GM12878 (cell line): ENCODE data around the gene SGPP2. TPM values are rescaled to one million over a fixed set of nuclear protein-coding genes. Genes with fewer than 3 reads are reported as not detected.

Experiments used
- ATAC-seq: fragments of 200-7000 bp; cut with Tn5 transposase; 3 replicates; pipeline ENCODE4 v1.9.1; 2020; ENCODE audit warnings: mild to moderate bottlenecking, moderate library complexity
- BruUV-seq: library from RNA; stranded (reverse); fragments of 400-500 nt; replicated peaks from 2 replicates; lab custom pipeline; 2021; lab: Mats Ljungman, UMichigan
- CTCF ChIA-PET: fragments of 300-600 bp; sonication (Branson Sonifier 250); formaldehyde crosslinking; extraction: SDS; loops from one replicate; lab custom pipeline; 2021; ENCODE audit warnings: inconsistent platforms; lab: Yijun Ruan, JAX
- POLR2A ChIA-PET: fragments of 350-600 bp; formaldehyde crosslinking; extraction: SDS; loops from one replicate; lab custom pipeline; 2021; ENCODE audit warnings: inconsistent platforms; lab: Charles Lee
- RAD21 ChIA-PET: fragments of 300-600 bp; sonication (Branson Sonifier 250); formaldehyde crosslinking; loops from one replicate; lab custom pipeline; 2023; ENCODE audit warnings: antibody characterized with exemption; ENCODE audit not compliant: unreplicated experiment; lab: Charles Lee
- SMC1A ChIA-PET: fragments of 300-600 bp; sonication (Branson Sonifier 250); formaldehyde crosslinking; loops from one replicate; lab custom pipeline; 2023; ENCODE audit not compliant: unreplicated experiment, uncharacterized antibody; lab: Charles Lee
- DNase-seq: peaks from one replicate; pipeline ENCODE4 v3.0.0-alpha.2; 2011; ENCODE audit warnings: low read depth, low spot score
- FAIRE-seq: peaks from 3 replicates; lab custom pipeline; 2011; peaks lifted over from hg19 to GRCh38; lab: Jason Lieb, UNC
- H2AFZ ChIP-seq: 2 replicates; pipeline ENCODE4 v1.6.0; 2011; ENCODE audit warnings: low read depth, low read length, control low read depth; ENCODE audit not compliant: control insufficient read depth
- H3K27ac ChIP-seq: 2 replicates; pipeline ENCODE4 v1.5.1; 2011; ENCODE audit warnings: control low read depth; ENCODE audit not compliant: control insufficient read depth, insufficient read depth
- H3K27me3 ChIP-seq, 2 experiments: replicated peaks in 1 of 2; 2 replicates each; pipeline versions ENCODE4 v1.6.0 to v1.6.1; 2011; ENCODE audit warnings: low read length in 1 of 2; ENCODE audit not compliant: control insufficient read depth in 2 of 2, insufficient read depth in 2 of 2
- H3K36me3 ChIP-seq, 2 experiments: 2 replicates each; pipeline ENCODE4 v1.5.1; 2011; ENCODE audit warnings: low read length in 1 of 2; ENCODE audit not compliant: control insufficient read depth in 2 of 2, insufficient read depth in 2 of 2
- H3K4me1 ChIP-seq: 2 replicates; pipeline ENCODE4 v1.6.1; 2011; ENCODE audit warnings: mild to moderate bottlenecking, low read length, moderate library complexity, mixed read lengths; ENCODE audit not compliant: control insufficient read depth, insufficient read depth
- H3K4me2 ChIP-seq: 2 replicates; pipeline ENCODE4 v1.6.0; 2011; ENCODE audit warnings: control low read depth; ENCODE audit not compliant: control insufficient read depth, insufficient read depth
- H3K4me3 ChIP-seq: fragments of 200-600 bp; sonication (generic); 2 replicates; pipeline ENCODE4 v1.5.1; 2016
- H3K79me2 ChIP-seq: 2 replicates; pipeline ENCODE4 v1.6.0; 2011; ENCODE audit warnings: low read length; ENCODE audit not compliant: control insufficient read depth, insufficient read depth
- H3K9ac ChIP-seq: 2 replicates; pipeline ENCODE4 v1.8.0; 2011; ENCODE audit warnings: low read length, control low read depth, mixed read lengths; ENCODE audit not compliant: control insufficient read depth, insufficient read depth
- H3K9me3 ChIP-seq: replicated peaks from 3 replicates; pipeline ENCODE4 v1.5.1; 2011; ENCODE audit warnings: mild to moderate bottlenecking, low read length; ENCODE audit not compliant: control insufficient read depth, insufficient read depth
- H4K20me1 ChIP-seq: 2 replicates; pipeline ENCODE4 v1.6.0; 2011; ENCODE audit not compliant: control insufficient read depth, insufficient read depth
- ATF7 ChIP-seq: fragments of 450-650 bp; IDR thresholded peaks from 2 replicates; pipeline ENCODE4 v1.6.1; 2016; ENCODE audit warnings: low read depth, mild to moderate bottlenecking
- CTCF ChIP-seq, 3 experiments: IDR thresholded peaks in 2 of 3; conservative IDR thresholded peaks in 1 of 3; 2 replicates each; pipeline ENCODE4 v1.5.1; 2011; ENCODE audit warnings: low read depth in 3 of 3, low read length in 3 of 3, mild to moderate bottlenecking in 3 of 3, control low read depth in 2 of 3, moderate library complexity in 2 of 3, inconsistent platforms in 1 of 3, mixed read lengths in 1 of 3; ENCODE audit not compliant: control insufficient read depth in 2 of 3, insufficient read depth in 1 of 3; ENCODE audit errors: extremely low read depth in 1 of 3
- EP300 ChIP-seq, 2 experiments: fragments of 150-350 bp in 1 of 2; IDR thresholded peaks; 2 replicates each; pipeline ENCODE4 v1.6.1; 2011 to 2012; ENCODE audit warnings: low read depth in 2 of 2, low read length in 2 of 2, borderline replicate concordance in 1 of 2, improper control_type of control experiment in 1 of 2, inconsistent platforms in 1 of 2; ENCODE audit not compliant: control insufficient read depth in 1 of 2
- FOS ChIP-seq: IDR thresholded peaks from 3 replicates; pipeline ENCODE4 v1.6.1; 2011; ENCODE audit warnings: borderline replicate concordance; ENCODE audit not compliant: insufficient read length; ENCODE audit errors: extremely low read depth
- FOXK2 ChIP-seq: fragments of 450-650 bp; IDR thresholded peaks from 2 replicates; pipeline ENCODE4 v1.6.1; 2017; ENCODE audit warnings: mild to moderate bottlenecking, moderate library complexity
- GABPA ChIP-seq: IDR thresholded peaks from 2 replicates; pipeline ENCODE4 v1.6.1; 2014; ENCODE audit warnings: antibody characterized with exemption, low read depth, mild to moderate bottlenecking, inconsistent platforms
- NFYA ChIP-seq: IDR thresholded peaks from 2 replicates; pipeline ENCODE4 v1.6.1; 2011; ENCODE audit warnings: low read depth, mild to moderate bottlenecking, low read length, improper control_type of control experiment, borderline replicate concordance
- POLR2AphosphoS2 ChIP-seq: IDR thresholded peaks from 2 replicates; pipeline ENCODE4 v1.6.1; 2011; ENCODE audit warnings: low read depth, mild to moderate bottlenecking, low read length, improper control_type of control experiment, moderate library complexity
- POLR2AphosphoS5 ChIP-seq: IDR thresholded peaks from 2 replicates; pipeline ENCODE4 v1.6.1; 2011; ENCODE audit warnings: mild to moderate bottlenecking, low read length, inconsistent platforms
- RCOR1 ChIP-seq: conservative IDR thresholded peaks from 2 replicates; pipeline ENCODE4 v1.6.1; 2012; ENCODE audit warnings: low read depth, low read length, improper control_type of control experiment
- SMARCA5 ChIP-seq: fragments of 450-650 bp; IDR thresholded peaks from 2 replicates; pipeline ENCODE4 v1.6.1; 2017; ENCODE audit warnings: mild to moderate bottlenecking
- SREBF2 ChIP-seq: IDR thresholded peaks from 2 replicates; pipeline ENCODE4 v1.6.1; 2012; ENCODE audit warnings: mild to moderate bottlenecking, low read length
- TCF12 ChIP-seq: IDR thresholded peaks from 2 replicates; pipeline ENCODE4 v1.6.1; 2011; ENCODE audit warnings: low read depth, mild to moderate bottlenecking, low read length
- WGBS: methylation state at CpG from one replicate; pipeline ENCODE4 v1.1.6; 2016; ENCODE audit warnings: low lambda C conversion rate; ENCODE audit not compliant: insufficient replicate concordance, insufficient coverage; ENCODE audit errors: missing lambda C conversion rate; 5-methylcytosine and 5-hydroxymethylcytosine counted together
- in situ Hi-C: fragments of 300-500 bp; cut with MboI; formaldehyde crosslinking; loops from 9 replicates; pipeline ENCODE4 v1.14.3; 2018; ENCODE audit warnings: mixed read lengths
- intact Hi-C: fragments of 100-400 bp; cut with micrococcal nuclease; formaldehyde crosslinking; loops from one replicate; pipeline ENCODE4 v1.14.2; 2022; ENCODE audit not compliant: unreplicated experiment
- polyA plus RNA-seq, 11 experiments: library from polyadenylated mRNA; depleted of rRNA in 4 of 11; unstranded in 6 of 11; stranded (reverse) in 5 of 11; fragments of >200 nt; fragmentation: Nextera tagmentation in 4 of 11; fragmentation: Illumina TruSeq in 1 of 11; extraction: Ambion mirVana in 4 of 11; extraction: Trizol in 1 of 11; gene quantifications; 1 replicate in 1 of 11; 2 replicates in 10 of 11; pipeline versions ENCODE4 v1.2.1 to v1.2.3, GENCODE V29; 2011 to 2016; ENCODE audit warnings: inconsistent platforms in 2 of 11, missing spikeins in 2 of 11, low read depth in 1 of 11
- total RNA-seq, 4 experiments: library from RNA; depleted of rRNA in 3 of 4; stranded (reverse); fragments of >200 nt in 3 of 4; fragmentation: Illumina TruSeq in 1 of 4; extraction: Trizol in 1 of 4; gene quantifications; 2 replicates each; pipeline versions ENCODE4 v1.2.1 to v1.2.3, GENCODE V29; 2013 to 2021

SGPP2 gene
- total and polyA plus RNA-seq, 10 of the 15 experiments (the other 5 are each of a cell fraction or from before 2014, with no cell fraction given): 3.5 to 84.9 (median 13.1) TPM

GRCh38 chr2:222499226-222499625 lies 74.9 kb downstream of the SGPP2 start:
- Histone ChIP-seq H3K9ac (no peak overlapping the region), H4K20me1 (no peaks in the 10 kb centered on the region), H3K27me3 (no peaks in the 10 kb centered on the region), H3K79me2 (no peaks in the 10 kb centered on the region; the same call in 1 of the 2 replicates), H2AFZ (no peak overlapping the region), H3K4me3 (no peak overlapping the region), H3K27ac (no peak overlapping the region), H3K36me3 (peaks cover 2 to 5% of the 10 kb centered on the region in 2 experiments; a peak in 3 of 4 replicates), H3K9me3 (no peaks in the 10 kb centered on the region), H3K4me2 (no peak overlapping the region), H3K4me1 (peaks cover 1% of the 10 kb centered on the region)
- ChIA-PET SMC1A (interaction anchor here (0.9 kb wide), 1 partner anchor 163 kb away, joined by 3 read pairs; no protein-coding TSS in a partner anchor), POLR2A (no interaction called here), RAD21 (no interaction called here), CTCF (interaction anchor here (0.7 to 1.0 kb wide), 3 partner anchors 10 to 181 kb away, joined by 3 read pairs; no protein-coding TSS in a partner anchor)
- FAIRE-seq (no peak), ATAC-seq (no peak), DNase-seq (no peak)
- 98% methylated on average over 3 of the region's 3 CpGs for WGBS
- no TSS peak for BruUV-seq
- TF ChIP-seq POLR2AphosphoS5 (no peak), EP300 (IDR thresholded peaks at IDR 0.05; ENCODE audit: borderline replicate concordance in 1 of 2, control insufficient read depth in 1 of 2, low read depth in 2 of 2, low read length in 2 of 2) (no peak), FOS (no peak), FOXK2 (no peak), POLR2AphosphoS2 (no peak), GABPA (no peak), NFYA (no peak), CTCF (IDR thresholded peaks at IDR 0.05 in 2 of 3, conservative IDR thresholded peaks at IDR 0.05 in 1 of 3; ENCODE audit: control insufficient read depth in 2 of 3, extremely low read depth in 1 of 3, insufficient read depth in 1 of 3, low read depth in 3 of 3, low read length in 3 of 3) (no peak), TCF12 (no peak), ATF7 (no peak), RCOR1 (no peak), SMARCA5 (no peak), SREBF2 (no peak)
- intact Hi-C loops (no loop called here), in situ Hi-C loops (no loop called here)
